Islet of Langerhans (tissue), 1 donor: ENCODE data around the gene BEX3.
"Not testable (repeated sequence)": the region's sequence is repeated elsewhere in the genome, so short reads cannot be mapped to it uniquely, and the experiment has no call there.

Experiments used
- FAIRE-seq: peaks from one replicate; lab custom pipeline; 2011; peaks lifted over from hg19 to GRCh38; lab: Jason Lieb, UNC

Gene BEX3

DNA sequence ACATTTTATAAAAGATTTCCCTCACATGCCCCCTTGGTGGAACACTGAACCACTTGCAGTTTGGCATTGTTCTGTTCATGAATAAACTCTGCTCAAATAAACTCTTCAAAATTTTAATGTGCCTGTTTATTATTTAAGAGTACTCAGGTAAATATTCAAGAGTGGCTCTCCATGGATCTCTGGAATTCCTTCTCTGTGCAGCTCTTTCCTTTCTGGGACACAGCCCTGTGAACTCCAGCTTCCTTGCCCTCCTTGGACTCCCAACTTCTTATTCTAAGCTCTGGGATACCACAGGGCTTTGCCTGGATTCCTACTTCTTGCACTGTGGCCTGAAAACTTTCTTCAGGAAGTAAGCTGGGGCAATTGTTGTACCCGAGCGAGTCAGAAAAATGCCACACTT, 8.3 kb downstream of the BEX3 start:
- FAIRE-seq: no peak

DNA sequence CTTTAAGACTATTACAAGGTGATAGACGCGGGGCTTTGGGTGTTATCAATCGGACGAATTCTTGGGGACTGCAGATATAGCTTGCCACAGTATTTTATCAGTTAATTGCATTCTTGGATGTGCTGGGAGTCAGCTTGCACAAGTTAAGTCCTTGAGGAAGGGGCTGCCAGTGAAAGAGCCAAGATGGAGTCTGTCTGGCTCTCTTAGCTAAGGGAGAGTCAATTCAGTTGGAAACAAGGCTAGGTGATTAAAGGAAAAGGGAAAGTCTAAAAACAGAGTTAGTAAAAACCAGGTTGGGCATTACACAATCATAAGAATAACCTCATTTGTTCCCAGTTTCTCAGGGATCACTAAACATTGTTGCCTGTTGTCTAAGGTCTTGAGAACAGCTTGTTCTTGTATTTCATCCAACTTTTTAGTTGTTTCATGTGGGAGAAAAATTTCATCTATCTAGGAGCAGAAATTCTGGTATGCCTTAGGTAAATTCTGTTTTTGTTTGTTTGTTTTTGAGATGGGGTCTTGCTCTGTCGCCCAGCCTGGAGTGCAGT, 9.0 kb downstream of the BEX3 start:
- not testable (repeated sequence) for FAIRE-seq

DNA sequence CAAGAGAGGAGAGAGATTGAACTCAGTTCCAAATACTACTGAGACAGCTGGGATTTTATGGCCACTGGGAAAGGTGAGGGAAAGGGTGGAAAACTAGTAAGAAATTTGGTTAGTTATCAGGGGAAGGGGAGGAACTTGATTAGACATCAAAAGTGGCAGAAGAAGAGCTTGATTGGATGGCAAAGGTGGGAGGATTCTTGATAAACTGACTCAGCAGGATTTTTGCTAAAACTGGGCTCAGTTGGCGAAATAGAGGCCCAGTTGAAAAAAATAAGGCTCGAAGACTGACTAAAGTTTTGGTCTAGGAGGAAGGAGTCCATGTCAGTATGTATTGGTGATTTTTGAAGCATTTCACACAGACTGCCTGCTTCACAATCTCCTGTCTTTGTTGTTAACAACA, 10.0 kb downstream of the BEX3 start:
- no peak for FAIRE-seq

DNA sequence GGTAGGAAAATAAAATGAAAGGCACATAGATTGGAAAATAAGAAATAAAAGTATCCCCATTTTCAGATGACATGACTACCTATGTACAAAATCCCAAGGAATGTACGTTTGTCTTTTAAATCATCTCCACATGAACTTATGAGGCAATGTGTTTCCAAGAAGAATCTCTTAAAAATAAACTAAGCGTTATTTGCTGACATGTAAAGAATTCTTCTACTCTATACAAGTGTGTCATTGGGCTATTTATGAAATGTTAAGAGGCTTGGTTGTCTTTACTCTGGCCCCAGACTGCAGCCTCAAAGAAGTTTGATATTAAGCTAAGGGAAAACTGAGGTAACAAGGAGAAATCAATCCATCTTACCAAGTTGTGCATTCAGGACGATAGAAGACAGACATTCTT, 17.1 kb downstream of the BEX3 start:
- FAIRE-seq: no peak

DNA sequence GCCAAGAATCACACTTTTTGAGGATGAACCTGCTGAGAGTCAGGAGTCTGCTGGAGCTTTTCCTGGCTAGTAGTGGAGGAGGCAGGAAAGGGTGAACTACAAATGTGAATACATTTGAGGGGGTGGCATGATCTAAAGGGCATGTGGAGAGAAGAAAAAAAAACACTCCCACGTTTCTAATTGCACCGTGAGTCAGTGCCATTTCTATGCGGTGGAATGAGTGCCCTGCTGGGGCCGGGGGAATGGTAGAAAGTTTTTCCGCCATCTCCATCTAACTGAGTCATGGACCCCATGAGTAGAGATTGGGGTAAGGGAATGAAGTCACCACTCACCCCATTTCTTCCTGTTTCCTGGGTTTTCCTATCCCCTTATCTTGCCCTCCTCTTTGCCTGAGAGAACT, 19.8 kb downstream of the BEX3 start:
- FAIRE-seq: no peak

DNA sequence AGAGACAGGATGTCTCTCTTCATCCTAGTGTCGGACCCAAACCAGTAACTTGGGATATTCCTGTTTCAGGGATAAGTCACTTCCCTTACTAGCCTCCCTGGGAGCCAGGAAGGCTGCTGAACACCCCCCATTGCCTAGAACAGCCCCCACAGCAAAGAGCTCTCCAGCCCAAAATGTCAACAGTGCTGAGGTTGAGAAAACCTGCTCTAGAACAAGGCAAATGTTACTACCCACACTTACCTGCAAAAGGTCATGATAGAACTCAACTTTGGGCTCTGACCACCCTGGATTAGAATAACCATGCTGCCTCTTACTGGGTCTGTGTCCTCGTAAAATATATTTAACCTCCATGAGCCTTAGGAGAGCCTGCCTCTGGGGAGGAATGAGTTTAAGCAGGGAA, 20.3 kb downstream of the BEX3 start:
- no peak for FAIRE-seq

DNA sequence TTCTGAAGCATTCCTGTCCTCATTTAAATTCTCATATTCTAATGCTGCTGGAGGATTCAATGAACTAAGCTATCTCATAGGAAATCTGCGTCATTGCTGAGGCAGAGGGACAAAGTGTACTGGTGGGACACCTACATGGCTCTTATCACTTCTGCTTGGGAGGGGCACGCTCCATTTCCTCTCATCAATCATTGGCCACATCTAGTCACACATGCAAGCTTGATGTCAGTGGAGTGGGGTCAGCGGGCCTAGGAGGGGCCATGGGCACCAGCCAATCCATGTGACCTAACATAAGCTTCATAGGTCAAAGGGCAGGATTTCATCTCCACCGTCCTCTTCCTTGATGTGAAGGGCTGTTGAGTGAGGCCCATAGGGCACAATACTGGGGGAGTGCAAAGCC, 21.4 kb downstream of the BEX3 start:
- no peak for FAIRE-seq

DNA sequence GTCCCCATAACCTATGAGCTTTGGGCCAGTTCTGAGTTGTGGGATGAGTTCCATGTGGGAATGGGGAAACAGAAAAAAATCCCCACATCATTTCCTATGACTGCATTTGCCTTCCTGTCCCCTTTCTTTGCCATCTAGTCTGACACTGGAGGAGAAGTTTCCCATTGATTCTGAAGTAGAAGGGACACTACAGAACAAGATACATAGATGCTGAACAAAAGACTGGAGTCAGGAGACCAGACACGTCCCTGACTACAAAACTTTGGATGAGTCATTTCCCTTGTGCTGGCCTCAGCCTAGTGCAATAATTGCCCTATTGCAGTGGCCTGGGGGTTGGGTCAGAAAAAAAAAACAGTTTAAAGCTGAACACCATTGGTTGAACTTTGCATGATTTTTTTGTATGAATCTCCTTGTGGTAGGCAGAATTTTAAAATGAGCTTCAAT, 22.1 kb downstream of the BEX3 start:
- FAIRE-seq: no peak

DNA sequence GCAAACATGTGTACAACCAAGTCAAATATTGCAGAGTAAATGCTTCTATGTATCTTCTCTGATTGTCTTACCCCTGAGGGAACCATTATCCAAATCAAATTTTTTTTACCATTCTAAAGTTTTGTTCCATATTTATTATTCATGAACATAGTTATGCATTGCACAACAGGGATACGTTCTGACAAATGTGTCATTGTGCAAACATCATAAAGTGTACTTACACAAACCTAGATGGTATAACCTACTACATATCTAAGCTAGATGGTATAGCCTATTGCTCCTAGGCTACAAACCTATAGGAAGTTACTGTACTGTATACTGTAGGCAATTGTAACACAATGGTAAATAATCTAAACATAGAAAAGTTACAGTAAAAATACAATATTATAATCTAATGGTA, 23.4 kb downstream of the BEX3 start:
- FAIRE-seq: no peak

DNA sequence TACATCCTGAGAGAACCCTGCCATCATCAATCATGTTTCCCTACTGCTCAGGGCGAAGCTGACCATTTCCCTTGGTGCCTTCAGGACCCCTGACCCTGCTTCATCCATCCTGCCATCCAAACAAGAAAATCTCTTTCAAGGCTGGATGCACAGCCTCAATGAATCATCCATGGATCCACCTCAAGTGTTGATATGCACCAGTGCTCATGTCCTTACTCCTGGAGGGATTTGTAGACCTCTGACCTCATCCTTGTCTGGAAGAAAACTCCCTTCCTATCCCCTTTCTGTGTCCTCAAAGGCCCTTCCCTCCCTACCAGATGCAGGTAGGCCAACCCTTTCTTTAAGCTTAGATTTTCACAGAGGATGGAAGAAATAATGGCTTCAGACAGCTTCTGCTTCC, 24.6 kb downstream of the BEX3 start:
- FAIRE-seq: no peak

DNA sequence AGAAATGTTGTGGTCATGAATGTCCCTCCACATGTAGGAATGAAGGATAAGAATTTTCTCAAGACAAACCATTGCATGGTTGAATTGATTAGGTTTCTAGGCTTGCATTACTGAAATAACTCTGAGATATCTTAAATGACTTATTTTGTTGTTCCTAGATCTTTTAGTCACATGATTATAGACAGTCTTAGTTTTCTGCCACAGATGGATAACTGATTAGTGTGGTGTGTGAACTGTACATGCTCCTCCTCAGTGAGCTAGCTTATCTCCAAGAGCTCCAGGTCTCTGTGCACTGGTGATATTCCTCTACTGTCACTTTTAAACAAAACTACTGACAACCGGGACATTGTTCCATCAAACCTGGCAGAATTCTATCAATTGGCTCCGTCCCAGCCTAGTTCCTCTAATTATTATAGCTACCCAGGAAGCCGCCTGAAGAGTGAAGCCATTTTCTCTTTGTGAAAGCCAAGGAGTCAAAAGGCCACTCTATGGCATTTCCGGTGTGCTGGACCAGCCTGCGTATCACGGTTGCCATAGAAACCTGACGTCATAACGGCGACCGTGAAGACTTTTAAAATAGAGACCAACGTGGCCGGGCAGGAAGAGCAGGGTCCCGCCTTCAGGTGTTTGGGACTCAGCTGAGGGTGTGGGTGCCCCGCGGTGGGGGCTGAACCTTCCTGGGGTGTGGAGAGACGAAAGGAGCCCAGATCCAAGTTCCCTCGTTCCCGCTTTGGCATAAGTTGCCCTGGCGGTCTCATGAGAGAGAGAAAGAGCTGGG, 28.1 kb downstream of the BEX3 start:
- FAIRE-seq: peak; percentile 94

DNA sequence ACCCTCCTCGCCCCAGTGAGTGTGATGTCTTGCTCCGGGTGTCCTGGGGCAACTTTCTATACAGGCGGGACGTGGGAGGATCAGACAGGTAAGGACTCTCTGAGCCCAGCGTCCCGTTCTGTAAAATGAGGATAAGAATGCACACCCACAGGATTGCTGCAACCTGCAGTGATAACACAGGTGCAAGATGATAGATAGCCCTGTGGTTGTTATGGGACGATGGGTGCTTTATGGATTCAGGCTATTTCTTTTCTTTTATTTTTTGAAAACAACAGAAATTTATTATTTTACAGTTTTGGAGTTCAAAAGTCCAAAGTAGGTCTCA, 28.6 kb downstream of the BEX3 start:
- FAIRE-seq: peak; percentile 55

DNA sequence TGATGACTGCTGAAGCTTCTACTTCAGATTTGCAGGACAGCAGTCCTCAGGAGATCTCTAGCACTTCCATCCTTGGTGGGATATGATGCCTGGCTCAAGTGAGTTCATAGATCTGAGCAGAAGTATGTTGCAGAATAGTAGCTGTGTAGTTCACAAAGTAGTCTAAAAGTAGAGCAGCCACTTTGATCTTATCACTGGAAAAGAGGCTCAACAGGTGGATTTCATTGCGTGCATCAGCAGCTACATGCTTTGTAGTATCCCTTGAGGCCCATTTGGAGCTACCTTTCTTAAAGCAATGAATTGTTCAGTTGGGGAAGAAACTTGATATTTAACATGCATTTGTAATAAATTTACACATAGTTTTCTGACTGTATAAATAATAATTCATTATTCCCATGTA, 29.9 kb downstream of the BEX3 start:
- no peak for FAIRE-seq

DNA sequence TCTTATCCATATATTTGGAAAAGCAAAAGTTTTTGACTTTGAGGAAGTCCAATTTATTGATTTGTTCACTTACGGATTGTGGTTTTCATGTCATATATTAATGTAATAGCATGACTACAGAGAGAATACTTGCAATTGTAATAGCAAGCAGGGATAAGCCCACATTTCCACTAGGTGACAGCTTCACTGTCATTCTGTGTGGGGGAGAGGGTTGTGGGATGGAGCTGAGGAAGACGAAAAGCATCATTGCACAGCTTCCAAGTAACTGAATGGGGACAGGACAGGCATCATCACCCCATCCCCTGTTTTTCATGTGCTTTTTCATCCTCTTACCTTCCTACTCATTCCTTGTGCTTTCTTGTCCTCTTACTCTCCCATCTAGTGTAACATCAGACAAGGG, 31.4 kb downstream of the BEX3 start:
- FAIRE-seq: no peak

DNA sequence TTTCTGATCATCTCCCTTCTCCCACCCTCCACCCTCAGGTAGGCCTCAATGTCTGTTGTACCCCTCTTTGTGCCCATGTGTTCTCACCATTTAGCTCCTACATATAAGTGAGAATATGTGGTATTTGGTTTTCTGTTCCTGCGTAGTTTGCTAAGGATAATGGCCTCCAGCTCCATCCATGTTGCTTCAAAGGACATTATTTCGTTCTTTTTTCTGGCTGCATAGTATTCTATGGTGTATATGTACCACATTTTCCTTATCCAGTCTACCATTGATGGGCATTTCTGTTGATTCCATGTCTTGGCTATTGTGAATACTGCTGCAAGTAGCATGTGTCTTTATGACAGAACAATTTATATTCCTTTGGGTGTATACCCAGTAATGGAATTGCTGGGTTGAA, 35.4 kb downstream of the BEX3 start:
- not testable (repeated sequence) for FAIRE-seq

DNA sequence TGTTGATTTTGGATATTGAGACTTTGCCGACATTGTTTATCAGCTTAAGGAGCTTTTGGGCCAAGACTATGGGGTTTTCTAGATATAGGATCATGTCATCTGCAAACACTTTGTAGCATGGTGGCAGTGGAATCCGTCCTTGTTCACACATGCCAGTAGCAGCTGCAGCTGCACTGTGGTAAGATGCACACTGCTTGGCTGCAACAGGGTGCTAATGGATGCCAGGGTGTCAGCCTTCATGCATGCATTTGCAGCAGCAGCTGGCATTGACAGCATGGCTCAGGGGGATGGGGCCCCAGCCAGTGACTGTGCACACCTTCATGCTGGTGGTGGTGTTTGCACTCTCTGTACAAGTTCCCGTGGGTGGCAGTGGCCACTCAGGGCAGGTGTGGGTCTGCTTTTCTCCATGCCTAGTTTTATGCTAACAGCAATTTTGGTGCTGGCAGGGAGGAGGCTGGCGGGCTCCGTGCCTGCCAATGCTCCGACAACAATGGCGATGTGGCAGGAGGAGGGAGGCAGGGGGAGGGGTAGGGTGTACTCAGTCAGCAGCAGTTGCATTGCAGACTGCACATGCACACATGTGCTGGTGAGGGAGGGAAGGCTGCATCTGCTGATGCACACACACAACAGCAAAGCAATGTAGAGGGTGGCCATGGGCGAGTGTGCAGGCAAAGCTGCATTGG, 37.5 kb downstream of the BEX3 start:
- FAIRE-seq: no peak

DNA sequence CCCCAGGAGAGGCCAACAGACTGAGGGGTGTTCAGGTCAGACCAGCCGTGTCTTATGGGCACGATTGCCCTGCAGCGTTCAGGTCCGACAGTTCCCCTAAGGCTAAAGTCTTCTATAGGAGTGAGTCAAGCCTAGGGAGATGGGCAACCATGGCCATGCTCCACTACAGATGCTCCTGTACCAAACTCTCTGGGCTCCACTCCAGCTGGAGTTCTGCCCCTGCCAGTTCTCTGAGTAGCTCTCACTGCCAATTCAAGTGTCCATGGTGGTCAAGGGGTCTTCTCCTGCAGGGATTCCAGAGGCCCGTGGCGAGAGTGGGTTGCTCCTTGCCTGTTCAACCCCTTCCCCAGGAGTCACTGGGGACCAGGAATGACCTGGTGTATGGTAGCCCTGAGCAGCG, 38.2 kb downstream of the BEX3 start:
- FAIRE-seq: no peak

DNA sequence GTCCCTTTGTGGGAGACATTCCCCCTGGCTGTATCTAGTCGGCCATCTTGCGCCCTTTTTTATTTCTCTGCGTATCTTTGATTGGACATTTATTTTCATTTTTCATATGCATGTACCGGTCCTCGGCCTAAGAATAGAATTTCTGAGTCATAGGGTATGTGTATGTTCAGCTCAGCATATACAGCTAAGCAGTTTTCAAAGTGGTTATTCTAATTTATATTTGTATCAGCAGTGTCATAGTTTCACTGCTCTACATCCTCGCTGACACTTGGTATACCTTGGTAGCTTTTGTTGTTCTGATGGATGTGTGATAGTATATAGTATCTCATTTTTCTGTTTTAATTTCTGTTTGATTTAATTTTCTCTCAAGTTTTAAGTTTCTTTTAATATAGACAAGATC, 38.7 kb downstream of the BEX3 start:
- FAIRE-seq: no peak

DNA sequence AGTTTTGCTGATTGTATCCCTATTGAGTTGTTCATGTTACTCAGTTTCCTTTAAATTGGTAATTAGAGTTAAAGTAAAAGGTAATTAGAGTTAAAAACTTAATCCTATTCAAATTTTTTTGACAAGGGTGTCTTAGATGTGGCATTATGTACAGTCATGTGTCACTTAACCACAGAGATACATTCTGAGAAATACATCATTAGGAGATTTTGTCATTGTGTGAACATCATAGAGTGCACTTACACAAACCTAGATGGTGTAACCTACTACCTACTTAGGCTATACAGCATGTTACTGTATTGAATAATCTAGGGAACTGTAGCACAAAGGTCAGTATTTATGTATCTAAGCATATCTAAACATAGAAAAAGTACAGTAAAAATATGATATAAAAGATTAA, 39.2 kb downstream of the BEX3 start:
- FAIRE-seq: no peak

DNA sequence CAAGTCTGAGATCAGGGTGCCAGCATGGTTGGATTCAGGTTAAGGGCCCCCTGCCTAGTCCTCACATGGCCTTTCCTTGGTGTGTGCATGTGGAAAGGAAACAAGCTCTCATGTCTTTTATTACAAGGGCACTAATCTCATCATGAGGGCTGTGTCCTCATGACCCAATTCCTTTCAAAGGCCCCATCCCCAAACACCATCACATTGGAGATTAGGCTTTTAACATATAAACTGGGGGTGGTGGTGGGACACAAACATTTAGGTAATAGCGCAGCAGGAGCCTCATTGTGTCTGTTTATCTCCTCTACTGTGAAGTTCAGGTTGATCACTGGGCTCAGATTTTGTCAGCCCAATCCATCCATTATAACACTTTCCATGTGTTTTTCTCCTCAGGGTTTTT, 41.0 kb downstream of the BEX3 start:
- no peak for FAIRE-seq

DNA sequence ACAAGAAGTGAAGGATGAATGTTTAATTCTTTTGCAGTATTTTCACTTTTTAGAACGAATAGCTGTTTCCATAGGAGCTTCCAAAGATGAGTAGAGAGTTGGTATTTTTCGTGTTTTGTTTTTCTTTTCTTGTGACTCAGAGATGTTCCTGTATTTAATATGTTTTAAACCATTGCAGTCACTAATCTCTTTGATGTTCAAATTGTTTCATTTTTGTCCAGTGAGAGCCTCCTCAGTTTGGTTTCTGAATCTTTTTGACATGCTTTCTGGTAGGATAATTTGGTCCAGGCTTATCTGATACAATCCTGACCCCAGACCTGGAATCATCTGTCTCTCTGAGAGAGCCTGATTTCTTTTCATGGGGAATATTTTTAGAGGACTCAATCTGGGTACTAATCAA, 41.6 kb downstream of the BEX3 start:
- FAIRE-seq: no peak

DNA sequence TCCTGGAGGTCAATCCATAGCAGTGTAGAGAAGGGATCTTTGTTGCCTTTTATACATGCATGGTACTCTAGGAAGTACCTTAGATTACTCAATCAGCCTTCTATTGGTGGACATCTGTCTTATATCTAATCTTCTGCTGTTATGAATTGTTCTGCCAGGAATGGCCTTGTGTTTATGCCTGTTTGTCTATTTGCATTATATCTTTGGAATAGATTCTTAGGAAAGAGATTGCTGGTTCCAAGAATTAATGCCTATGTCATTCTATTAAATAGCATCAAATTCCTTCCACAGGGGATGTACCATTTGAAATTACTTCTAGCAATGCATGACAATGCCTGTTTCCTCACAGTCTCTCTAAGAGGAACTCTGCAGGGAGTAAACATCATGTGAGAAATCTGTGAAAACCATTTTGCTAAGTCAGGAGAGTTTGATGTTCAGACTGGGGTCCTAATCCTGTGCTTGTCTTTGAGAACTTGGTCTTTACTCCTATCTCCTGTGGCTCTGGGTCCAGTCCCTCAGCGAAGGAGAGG, 42.5 kb downstream of the BEX3 start:
- no peak for FAIRE-seq

DNA sequence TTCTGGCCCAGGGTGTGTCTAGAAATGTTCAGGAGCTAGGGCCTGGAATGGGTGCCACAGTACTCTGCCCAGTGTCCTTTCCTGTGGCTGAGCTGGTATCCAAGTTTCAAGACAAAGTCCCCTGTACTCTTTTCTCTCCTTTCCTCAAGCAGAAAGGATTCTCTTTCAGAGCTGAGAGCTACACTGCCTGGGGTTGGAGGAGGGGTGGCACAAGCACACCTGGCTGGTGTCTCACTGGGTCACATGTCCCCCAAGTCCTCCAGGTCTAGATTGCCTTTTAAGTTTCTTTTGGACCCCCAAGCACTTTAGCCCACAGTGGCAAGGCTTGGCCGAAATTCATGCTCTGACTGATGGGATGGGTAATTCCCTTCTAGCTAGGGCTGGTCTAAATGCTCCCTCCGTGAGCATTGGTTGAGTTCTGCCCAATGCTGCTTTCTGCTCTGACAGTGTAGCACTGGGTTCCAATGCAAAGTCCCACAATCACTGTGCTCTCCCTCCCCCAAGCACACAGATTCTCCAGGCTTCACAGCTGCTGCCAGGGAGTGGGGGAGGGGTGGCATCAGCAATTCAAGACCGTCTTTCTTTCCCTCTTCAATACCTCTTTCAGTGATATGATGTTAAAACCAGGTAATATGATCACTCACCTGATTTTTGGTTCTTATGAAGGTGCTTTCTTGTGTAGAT, 47.8 kb downstream of the BEX3 start:
- FAIRE-seq: no peak
